PC-9 (cell line): ENCODE results near the gene CRYBB3. TPM values are rescaled to one million over a fixed set of nuclear protein-coding genes. Genes with fewer than 3 reads are reported as not detected.

Experiments
- BruUV-seq: library from RNA; stranded (reverse); fragments of 400-500 nt; replicated peaks from 2 replicates; lab custom pipeline; 2021; lab: Mats Ljungman, UMichigan
- CTCF ChIA-PET: fragments of 300-600 bp; sonication (Branson Sonifier 250); formaldehyde crosslinking; loops from one replicate; lab custom pipeline; 2022; ENCODE audit warnings: antibody characterized with exemption; lab: Charles Lee
- POLR2A ChIA-PET: fragments of 300-600 bp; sonication (Branson Sonifier 250); formaldehyde crosslinking; loops from one replicate; lab custom pipeline; 2022; ENCODE audit warnings: antibody characterized with exemption; ENCODE audit not compliant: unreplicated experiment; lab: Charles Lee
- DNase-seq, 2 experiments: peaks; one replicate each; pipeline versions ENCODE4 v3.0.0 to v3.0.0-alpha.2; 2015 to 2022; ENCODE audit warnings: mixed read lengths in 1 of 2
- H2AFZ ChIP-seq: fragments of 200-600 bp; sonication (generic); 2 replicates; pipeline ENCODE4 v1.8.1; 2017; ENCODE audit warnings: antibody characterized with exemption
- H3F3A ChIP-seq: fragments of 200-600 bp; sonication (generic); 2 replicates; pipeline ENCODE4 v1.8.1; 2017; ENCODE audit warnings: antibody characterized with exemption, mild to moderate bottlenecking, low read depth; ENCODE audit not compliant: insufficient read depth
- H3K27ac ChIP-seq: fragments of 200-600 bp; sonication (generic); 2 replicates; pipeline ENCODE4 v1.6.1; 2016; ENCODE audit warnings: mixed run types
- H3K27me3 ChIP-seq: fragments of 200-600 bp; sonication (generic); 2 replicates; pipeline ENCODE4 v1.6.1; 2016; ENCODE audit warnings: low read depth, mixed run types; ENCODE audit not compliant: insufficient read depth
- H3K36me3 ChIP-seq: fragments of 200-600 bp; sonication (generic); 2 replicates; pipeline ENCODE4 v1.6.1; 2016; ENCODE audit warnings: low read depth, mixed run types
- H3K4me1 ChIP-seq: fragments of 200-600 bp; sonication (generic); replicated peaks from 2 replicates; pipeline ENCODE4 v1.6.1; 2016; ENCODE audit warnings: mixed run types; ENCODE audit not compliant: insufficient read depth
- H3K4me2 ChIP-seq: fragments of 200-600 bp; sonication (generic); 2 replicates; pipeline ENCODE4 v1.6.1; 2017; ENCODE audit warnings: mixed run types
- H3K4me3 ChIP-seq: fragments of 200-600 bp; sonication (generic); 2 replicates; pipeline ENCODE4 v1.6.1; 2016; ENCODE audit warnings: mixed run types
- H3K79me2 ChIP-seq: fragments of 200-600 bp; sonication (generic); 2 replicates; pipeline ENCODE4 v1.6.1; 2017; ENCODE audit warnings: low read depth, mixed run types
- H3K9me2 ChIP-seq: fragments of 200-600 bp; sonication (generic); 2 replicates; pipeline ENCODE4 v1.8.1; 2017; ENCODE audit warnings: mild to moderate bottlenecking; ENCODE audit not compliant: insufficient read depth
- H3K9me3 ChIP-seq: fragments of 200-600 bp; sonication (generic); 2 replicates; pipeline ENCODE4 v1.8.1; 2016; ENCODE audit warnings: low read depth; ENCODE audit not compliant: insufficient read depth
- H4K20me1 ChIP-seq: fragments of 200-600 bp; sonication (generic); 2 replicates; pipeline ENCODE4 v1.8.1; 2017; ENCODE audit not compliant: insufficient read depth
- CTCF ChIP-seq: fragments of 200-600 bp; sonication (generic); conservative IDR thresholded peaks from 2 replicates; pipeline ENCODE4 v1.6.1; 2017; ENCODE audit warnings: mixed run types, antibody characterized with exemption, mild to moderate bottlenecking, moderate library complexity
- EZH2 ChIP-seq: fragments of 200-600 bp; sonication (generic); IDR thresholded peaks from 2 replicates; pipeline ENCODE4 v1.8.0; 2017; ENCODE audit warnings: antibody characterized with exemption, low read depth
- intact Hi-C: fragments of 100-400 bp; cut with micrococcal nuclease; formaldehyde crosslinking; loops from one replicate; pipeline ENCODE4 v1.10.0; 2022; ENCODE audit not compliant: unreplicated experiment
- total RNA-seq: library from RNA; stranded (reverse); gene quantifications from 2 replicates; pipeline ENCODE4 v1.2.3, GENCODE V29; 2021

Gene CRYBB3
- total RNA-seq, 1 experiment from 2014 or later = 0.85 TPM

GRCh38 chr22:25167082-25167481 is 32.6 kb upstream of the CRYBB3 start:
- CTCF ChIA-PET = interaction anchor here (0.7 kb wide), 1 partner anchor 24 kb away, joined by 3 read pairs; no protein-coding TSS in a partner anchor
- no peak overlapping the region for H3K4me3 ChIP-seq
- no peak for TF ChIP-seq CTCF
- TF ChIP-seq EZH2 = no peak
- H3K27ac ChIP-seq = peak overlapping the region; percentile 36
- peaks cover 42% of the 10 kb centered on the region for H3K4me1 ChIP-seq
- peaks cover 16% of the 10 kb centered on the region; the same call in 1 of the 2 replicates for H3F3A ChIP-seq
- H3K79me2 ChIP-seq = no peaks in the 10 kb centered on the region
- H3K27me3 ChIP-seq = no peaks in the 10 kb centered on the region
- peaks cover 19% of the 10 kb centered on the region for H4K20me1 ChIP-seq
- no peaks in the 10 kb centered on the region for H3K9me2 ChIP-seq
- POLR2A ChIA-PET = no interaction called here
- intact Hi-C loops = no loop called here
- no TSS peak for BruUV-seq
- H3K9me3 ChIP-seq = no peaks in the 10 kb centered on the region
- no peaks in the 10 kb centered on the region for H3K36me3 ChIP-seq
- DNase-seq = peak in 1 of 2 experiments; percentile 77
- H2AFZ ChIP-seq = no peak overlapping the region
- peak overlapping the region; percentile 34 for H3K4me2 ChIP-seq

GRCh38 chr22:25167834-25168601 is 31.6 kb upstream of the CRYBB3 start:
- H3K9me2 ChIP-seq = no peaks in the 10 kb centered on the region
- peaks cover 16% of the 10 kb centered on the region; the same call in 1 of the 2 replicates for H3F3A ChIP-seq
- H3K36me3 ChIP-seq = no peaks in the 10 kb centered on the region
- H4K20me1 ChIP-seq = peaks cover 19% of the 10 kb centered on the region
- CTCF ChIA-PET = interaction anchor here (0.7 kb wide), 1 partner anchor 23 kb away, joined by 3 read pairs; no protein-coding TSS in a partner anchor
- no peaks in the 10 kb centered on the region for H3K9me3 ChIP-seq
- no peak overlapping the region for H3K4me3 ChIP-seq
- peak in 1 of 2 experiments; percentile 78 for DNase-seq
- no peaks in the 10 kb centered on the region for H3K79me2 ChIP-seq
- TF ChIP-seq CTCF = no peak
- no peak for TF ChIP-seq EZH2
- no peaks in the 10 kb centered on the region for H3K27me3 ChIP-seq
- peak overlapping the region; percentile 34 for H3K4me2 ChIP-seq
- H3K27ac ChIP-seq = peak overlapping the region; percentile 36
- BruUV-seq = no TSS peak
- H3K4me1 ChIP-seq = peaks cover 42% of the 10 kb centered on the region
- intact Hi-C loops = no loop called here
- H2AFZ ChIP-seq = no peak overlapping the region
- POLR2A ChIA-PET = no interaction called here

GRCh38 chr22:25169278-25170031 is 30.2 kb upstream of the CRYBB3 start:
- Histone ChIP-seq H3K27ac (no peak overlapping the region), H3K4me3 (no peak overlapping the region), H3K4me2 (no peak overlapping the region), H2AFZ (no peak overlapping the region), H3K9me3 (no peaks in the 10 kb centered on the region), H3F3A (peaks cover 16% of the 10 kb centered on the region; the same call in 1 of the 2 replicates), H3K9me2 (no peaks in the 10 kb centered on the region), H3K79me2 (no peaks in the 10 kb centered on the region), H3K36me3 (no peaks in the 10 kb centered on the region), H3K4me1 (peaks cover 42% of the 10 kb centered on the region), H4K20me1 (peaks cover 19% of the 10 kb centered on the region), H3K27me3 (no peaks in the 10 kb centered on the region)
- TF ChIP-seq CTCF (no peak), EZH2 (no peak)
- ChIA-PET CTCF (interaction anchor here (0.6 kb wide), 1 partner anchor 59 kb away, joined by 3 read pairs; no protein-coding TSS in a partner anchor), POLR2A (interaction anchor here (0.6 kb wide), 1 partner anchor 120 kb away, joined by 11 read pairs; no protein-coding TSS in a partner anchor)
- intact Hi-C loops = loop anchor here (5.0 kb wide), 1 partner anchor 232 kb away; no protein-coding TSS in a partner anchor
- no peak for DNase-seq
- BruUV-seq = no TSS peak
